Lower lobe of right lung (tissue), 2 donors: ENCODE data around the gene ABCC5. TPM values are rescaled to one million over a fixed set of nuclear protein-coding genes. Genes with fewer than 3 reads are reported as not detected.

Experiments
- ATAC-seq, 2 donors: fragments of 200-7000 bp; cut with Tn5 transposase; one replicate each; pipeline ENCODE4 v1.9.1; 2020 to 2022; ENCODE audit warnings: mild to moderate bottlenecking in 2 of 2, moderate library complexity in 2 of 2
- DNase-seq: peaks from one replicate; pipeline ENCODE4 v3.0.0-alpha.2; 2020
- H3K27ac ChIP-seq: fragments of 200-600 bp; one replicate; pipeline ENCODE4 v1.8.0; 2022
- H3K27me3 ChIP-seq: fragments of 200-600 bp; one replicate; pipeline ENCODE4 v1.8.0; 2022; ENCODE audit warnings: low read depth
- H3K36me3 ChIP-seq: fragments of 200-600 bp; one replicate; pipeline ENCODE4 v1.8.0; 2022; ENCODE audit warnings: mild to moderate bottlenecking
- H3K4me1 ChIP-seq: fragments of 200-600 bp; one replicate; pipeline ENCODE4 v1.8.0; 2022
- H3K4me3 ChIP-seq: fragments of 200-600 bp; one replicate; pipeline ENCODE4 v1.8.0; 2022; ENCODE audit warnings: mild to moderate bottlenecking
- H3K9me3 ChIP-seq: fragments of 200-600 bp; one replicate; pipeline ENCODE4 v1.8.0; 2022
- CTCF ChIP-seq: fragments of 200-600 bp; IDR thresholded peaks from one replicate; pipeline ENCODE4 v1.8.0; 2022; ENCODE audit warnings: antibody characterized with exemption, mild to moderate bottlenecking
- intact Hi-C: fragments of 100-400 bp; cut with DNase I; formaldehyde crosslinking; loops from one replicate; pipeline ENCODE4 v1.11.0; 2022
- total RNA-seq: library from RNA; stranded (reverse); fragmentation: NEBNext Ultra II Directional; extraction: Animal tissue kit (Norgen Biotek cat#: 25700); gene quantifications from one replicate; pipeline ENCODE4 v1.2.1, GENCODE V29; 2021
- donor health status: DM: no; HTN: yes; CAD: no; lungs with severe emphysema.

The ABCC5 gene
- total RNA-seq, 1 donor from 2014 or later: 38.0 TPM

- intact Hi-C loops: no loop called here
- Histone ChIP-seq H3K36me3 (peaks cover 60% of the 10 kb centered on the region), H3K4me3 (no peak overlapping the region), H3K4me1 (no peaks in the 10 kb centered on the region), H3K27ac (no peak overlapping the region), H3K27me3 (no peaks in the 10 kb centered on the region), H3K9me3 (no peaks in the 10 kb centered on the region)
- no peak for DNase-seq
- no peak for ATAC-seq
- TF ChIP-seq CTCF: no peak
These were observed 73.9 kb downstream of the ABCC5 start for GRCh38 chr3:183943739-183944138.

GRCh38 chr3:183941216-183941615 is 76.5 kb downstream of the ABCC5 start:
- intact Hi-C loops: no loop called here
- H3K27me3 ChIP-seq: no peaks in the 10 kb centered on the region
- TF ChIP-seq CTCF: no peak
- peaks cover 57% of the 10 kb centered on the region for H3K36me3 ChIP-seq
- no peak for ATAC-seq
- no peak for DNase-seq
- no peak overlapping the region for H3K4me3 ChIP-seq
- no peaks in the 10 kb centered on the region for H3K4me1 ChIP-seq
- H3K27ac ChIP-seq: no peak overlapping the region
- no peaks in the 10 kb centered on the region for H3K9me3 ChIP-seq

GRCh38 chr3:183937601-183938286 is 79.9 kb downstream of the ABCC5 start:
- DNase-seq (no peak), ATAC-seq (no peak)
- H3K36me3 ChIP-seq: peaks cover 40% of the 10 kb centered on the region
- no peaks in the 10 kb centered on the region for H3K9me3 ChIP-seq
- no peak overlapping the region for H3K27ac ChIP-seq
- intact Hi-C loops: no loop called here
- no peak overlapping the region for H3K4me3 ChIP-seq
- H3K27me3 ChIP-seq: no peaks in the 10 kb centered on the region
- no peak for TF ChIP-seq CTCF
- no peaks in the 10 kb centered on the region for H3K4me1 ChIP-seq

GRCh38 chr3:183933160-183933559 is 84.5 kb downstream of the ABCC5 start:
- no peak for TF ChIP-seq CTCF
- Histone ChIP-seq H3K27me3 (no peaks in the 10 kb centered on the region), H3K9me3 (no peaks in the 10 kb centered on the region), H3K36me3 (peaks cover 33% of the 10 kb centered on the region), H3K27ac (no peak overlapping the region), H3K4me1 (no peaks in the 10 kb centered on the region), H3K4me3 (no peak overlapping the region)
- ATAC-seq: no peak
- intact Hi-C loops: no loop called here
- DNase-seq: no peak

GRCh38 chr3:183931881-183932280 is 85.8 kb downstream of the ABCC5 start:
- H3K4me3 ChIP-seq: no peak overlapping the region
- intact Hi-C loops: no loop called here
- ATAC-seq (no peak), DNase-seq (no peak)
- TF ChIP-seq CTCF: no peak
- no peak overlapping the region for H3K27ac ChIP-seq
- peaks cover 34% of the 10 kb centered on the region for H3K36me3 ChIP-seq
- H3K4me1 ChIP-seq: no peaks in the 10 kb centered on the region
- no peaks in the 10 kb centered on the region for H3K27me3 ChIP-seq
- H3K9me3 ChIP-seq: no peaks in the 10 kb centered on the region
